HG02981 (cell line): Measurements from ENCODE around the gene MEGF6.
"Not testable (repeated sequence)": the region's sequence is repeated elsewhere in the genome, so short reads cannot be mapped to it uniquely, and the experiment has no call there.

Source experiments
- ATAC-seq: cut with Tn5 transposase; IDR thresholded peaks from one replicate; pipeline ENCODE4 v1.9.1; 2021; ENCODE audit warnings: mild to moderate bottlenecking, moderate library complexity; ENCODE audit not compliant: unreplicated experiment

The MEGF6 gene

DNA sequence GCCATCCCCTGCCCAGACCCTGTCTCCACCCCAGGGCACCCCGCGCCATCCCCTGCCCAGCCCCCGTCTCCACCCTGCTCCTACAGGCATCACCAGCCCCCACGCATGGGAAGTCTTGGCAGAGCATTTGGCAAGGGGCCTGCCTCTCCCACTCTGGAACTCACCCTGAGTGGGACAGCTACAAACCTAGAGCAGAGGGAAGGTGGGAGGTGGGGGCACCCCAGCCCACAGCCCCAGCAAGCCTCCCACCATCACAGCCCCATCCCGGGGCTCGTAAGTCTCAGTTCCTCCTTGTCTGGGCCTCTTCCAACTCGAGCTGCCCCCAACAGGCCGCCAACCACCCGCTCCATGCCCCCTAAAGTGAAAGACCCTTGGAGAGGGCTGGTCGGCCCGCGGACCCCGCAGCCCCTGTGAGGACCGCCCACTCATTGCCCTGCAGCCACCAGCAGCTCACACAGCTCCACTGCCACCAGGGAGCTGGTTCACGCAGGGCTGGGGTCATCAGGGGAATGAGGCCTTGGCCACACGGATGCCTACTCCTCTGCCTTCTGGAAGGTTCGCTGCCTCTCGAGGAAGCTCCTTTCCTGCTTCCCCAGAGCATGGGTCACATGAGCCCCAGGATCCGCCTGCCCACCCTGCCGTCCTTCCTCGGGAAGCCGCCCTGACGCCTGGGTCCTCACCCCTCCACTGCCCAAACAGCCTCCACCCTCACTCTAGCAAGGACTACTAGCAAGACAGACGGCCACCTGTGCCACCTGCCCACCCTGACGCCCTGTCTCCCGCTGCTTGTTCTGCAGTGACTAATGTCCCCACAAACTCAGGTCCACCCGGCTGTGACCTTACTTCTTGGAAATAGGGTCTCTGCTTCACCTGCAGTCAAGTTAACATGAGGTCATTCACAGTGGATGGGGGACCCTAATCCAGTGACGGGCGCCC is 14.4 kb downstream of the MEGF6 start:
- no peak for ATAC-seq

DNA sequence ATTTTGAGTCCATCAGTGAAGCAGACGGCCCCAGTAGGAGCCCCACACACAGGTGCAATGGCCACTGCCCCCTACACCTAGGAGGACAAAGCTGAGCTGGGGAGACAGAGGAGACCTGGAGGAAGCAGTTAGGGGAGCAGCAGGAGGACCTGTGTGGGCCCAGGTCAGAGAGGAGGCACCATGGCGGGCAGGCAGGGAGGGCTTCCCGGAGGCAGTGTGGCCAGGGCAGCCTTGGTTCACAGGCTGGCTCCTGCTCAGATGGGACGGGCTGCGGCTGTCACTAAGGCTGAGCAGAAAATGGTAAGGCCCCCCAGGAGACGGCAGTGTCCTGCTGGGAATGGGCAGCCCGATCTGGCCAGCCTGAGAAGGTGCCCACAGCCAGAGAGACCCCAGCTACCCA is 15.4 kb downstream of the MEGF6 start:
- no peak for ATAC-seq

DNA sequence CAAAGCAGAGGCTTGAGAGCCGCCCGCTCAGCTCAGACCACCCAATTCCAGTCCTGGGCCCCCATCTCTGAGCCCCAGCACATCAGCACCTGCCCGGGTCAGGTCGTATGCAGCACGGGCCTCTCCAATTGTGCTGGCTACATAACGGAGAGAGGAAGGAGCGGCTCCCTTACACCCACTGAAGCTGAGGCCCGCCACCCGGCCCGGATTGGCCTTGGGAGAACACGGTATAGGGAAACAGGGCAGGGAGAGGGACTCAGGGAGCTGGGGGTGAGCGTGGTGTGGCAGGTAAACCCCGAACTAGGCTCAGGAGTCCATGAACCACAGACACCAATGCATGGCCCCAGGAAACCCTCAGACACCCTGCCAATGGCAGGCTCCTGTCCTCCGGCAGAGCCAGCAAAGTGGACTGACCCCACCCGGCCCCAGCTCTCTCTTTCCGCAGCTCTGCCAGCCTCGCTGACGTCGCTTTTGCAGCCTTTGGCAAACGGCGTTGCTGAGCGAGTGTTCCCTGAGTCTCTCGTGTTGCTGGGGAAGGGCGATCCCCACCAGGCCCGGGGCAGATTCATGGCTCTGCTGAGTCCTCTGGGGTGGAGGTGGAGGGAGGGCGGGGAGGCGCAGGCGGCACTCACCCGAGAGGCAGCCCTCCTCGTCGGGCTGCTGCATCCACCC is 16.5 kb downstream of the MEGF6 start:
- ATAC-seq, result no peak

DNA sequence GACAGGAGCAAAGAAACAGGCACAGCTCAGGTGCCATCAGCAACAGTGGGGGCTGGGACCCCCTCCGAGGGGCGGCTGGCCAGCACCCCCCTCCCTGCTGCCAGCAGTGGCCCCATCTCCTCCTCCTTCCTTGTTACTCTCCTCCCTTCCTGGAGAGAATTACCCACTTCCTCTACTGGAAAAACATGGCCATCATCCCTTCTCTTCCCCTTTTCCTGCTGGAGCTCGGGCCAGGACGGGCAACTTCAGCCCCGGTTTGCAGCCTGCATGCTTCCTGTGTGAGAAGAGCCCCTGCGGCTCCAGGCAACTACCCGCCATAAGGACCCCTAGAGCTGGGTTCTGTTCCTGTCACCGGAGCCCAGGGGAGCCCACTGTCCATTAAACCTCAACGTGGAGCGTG is 17.6 kb downstream of the MEGF6 start:
- no peak for ATAC-seq

DNA sequence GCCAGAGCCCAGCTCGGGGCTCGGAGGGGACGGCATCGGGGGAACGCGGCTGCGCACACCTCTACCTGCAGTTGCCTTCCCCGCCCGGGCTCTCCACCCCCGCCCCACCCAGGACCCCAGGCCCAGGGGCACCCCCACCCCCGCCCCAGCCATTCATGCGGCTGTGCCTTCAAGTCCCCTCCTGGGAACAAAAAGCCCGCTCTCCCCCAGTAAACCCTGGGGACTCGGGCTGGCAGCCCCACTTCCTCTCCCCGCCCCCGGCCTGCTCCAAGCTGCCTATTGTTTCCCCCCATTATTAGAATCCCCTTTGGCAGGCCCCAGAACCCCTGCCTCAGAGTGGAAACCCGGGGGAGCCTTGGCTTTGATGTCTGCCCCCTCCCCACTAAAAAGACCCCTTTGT is 18.0 kb downstream of the MEGF6 start:
- no peak for ATAC-seq

DNA sequence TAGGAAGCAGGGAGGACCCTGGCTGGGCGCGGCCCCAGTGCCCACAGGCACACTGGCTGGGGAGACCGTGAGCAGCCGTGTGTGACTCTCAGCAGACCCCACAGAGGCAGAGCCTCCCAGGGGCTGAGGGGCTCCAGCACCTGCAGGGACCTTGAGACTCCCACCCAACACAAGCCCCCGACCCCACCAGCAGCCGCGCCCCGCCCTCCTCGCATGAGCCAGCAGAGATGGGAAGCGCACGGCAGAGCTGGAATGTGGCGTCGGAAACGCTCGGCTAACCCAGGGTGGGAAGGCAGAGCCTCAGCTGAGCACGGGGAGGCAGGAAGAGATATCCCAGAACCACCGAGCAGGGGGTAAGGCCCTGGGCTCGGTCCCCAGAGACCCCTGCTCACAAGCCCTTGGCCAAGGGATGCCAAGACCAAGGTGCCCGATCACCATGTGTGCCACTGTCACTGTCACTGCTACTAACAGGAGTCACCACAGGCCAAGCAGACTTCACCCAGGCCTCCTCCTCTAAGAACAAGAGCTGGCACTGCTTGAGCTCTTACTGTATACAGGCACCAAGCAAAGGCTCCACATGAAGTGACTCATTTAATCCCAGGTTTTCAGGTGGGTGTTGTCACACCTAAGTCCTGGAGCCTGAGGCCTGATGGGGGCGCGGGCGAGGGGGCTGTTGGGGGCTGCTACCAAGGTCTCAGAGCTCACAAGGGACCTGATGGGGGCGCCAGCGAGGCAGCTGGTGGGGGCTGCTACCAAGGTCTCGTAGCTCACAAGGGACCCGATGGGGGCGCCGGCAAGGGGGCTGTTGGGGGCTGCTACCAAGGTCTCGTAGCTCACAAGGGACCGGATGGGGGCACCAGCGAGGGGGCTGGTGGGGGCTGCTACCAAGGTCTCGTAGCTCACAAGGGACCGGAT is 20.1 kb downstream of the MEGF6 start:
- no peak for ATAC-seq

DNA sequence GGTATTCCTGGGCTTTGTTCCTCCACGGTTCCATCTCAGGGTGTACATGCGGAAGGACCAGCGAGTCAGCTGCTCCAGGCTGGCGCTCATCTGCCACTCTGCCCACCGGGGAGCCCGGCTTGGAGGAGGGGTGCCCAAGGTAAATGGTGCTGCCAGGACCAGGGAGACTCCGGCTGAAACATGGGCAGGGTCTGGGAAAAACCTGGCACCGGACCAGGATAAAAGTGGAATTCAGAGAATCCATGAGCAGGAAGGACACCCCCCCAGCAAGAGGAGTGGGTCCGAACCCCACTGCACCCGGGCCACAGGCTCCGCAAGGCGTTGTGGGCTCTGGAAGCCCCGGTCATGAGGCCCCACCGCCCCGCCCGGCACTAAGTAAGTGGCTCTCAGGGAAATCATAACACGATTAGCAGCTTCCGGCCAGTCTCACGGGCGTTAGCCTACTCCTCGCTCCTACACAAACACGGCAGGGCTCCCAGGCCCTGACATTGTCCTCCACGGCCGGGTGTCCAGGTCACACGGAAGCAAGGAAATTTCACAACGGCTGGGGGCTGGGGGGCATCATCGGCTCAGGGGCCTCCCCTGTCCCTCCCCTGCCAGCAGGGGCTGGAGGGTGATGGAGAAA is 21.1 kb downstream of the MEGF6 start:
- ATAC-seq, result no peak

DNA sequence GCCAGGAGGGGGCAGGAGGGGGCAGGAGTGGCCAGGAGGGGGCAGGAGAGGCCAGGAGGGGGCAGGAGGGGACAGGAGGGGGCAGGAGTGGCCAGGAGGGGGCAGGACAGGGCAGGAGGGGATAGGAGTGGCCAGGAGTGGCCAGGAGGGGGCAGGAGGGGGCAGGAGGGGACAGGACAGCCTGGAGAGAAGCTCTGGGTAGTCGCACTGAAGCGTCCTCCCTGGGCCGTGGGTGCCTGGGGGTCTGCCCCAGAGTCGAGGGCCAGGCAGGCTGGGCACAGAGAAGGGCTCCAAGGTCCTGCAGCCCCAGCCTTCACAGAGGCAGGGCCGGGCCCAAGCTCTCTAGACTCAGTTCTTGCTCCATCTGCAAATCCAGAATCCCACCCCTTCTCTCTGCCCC is 22.9 kb downstream of the MEGF6 start:
- ATAC-seq, result no peak

DNA sequence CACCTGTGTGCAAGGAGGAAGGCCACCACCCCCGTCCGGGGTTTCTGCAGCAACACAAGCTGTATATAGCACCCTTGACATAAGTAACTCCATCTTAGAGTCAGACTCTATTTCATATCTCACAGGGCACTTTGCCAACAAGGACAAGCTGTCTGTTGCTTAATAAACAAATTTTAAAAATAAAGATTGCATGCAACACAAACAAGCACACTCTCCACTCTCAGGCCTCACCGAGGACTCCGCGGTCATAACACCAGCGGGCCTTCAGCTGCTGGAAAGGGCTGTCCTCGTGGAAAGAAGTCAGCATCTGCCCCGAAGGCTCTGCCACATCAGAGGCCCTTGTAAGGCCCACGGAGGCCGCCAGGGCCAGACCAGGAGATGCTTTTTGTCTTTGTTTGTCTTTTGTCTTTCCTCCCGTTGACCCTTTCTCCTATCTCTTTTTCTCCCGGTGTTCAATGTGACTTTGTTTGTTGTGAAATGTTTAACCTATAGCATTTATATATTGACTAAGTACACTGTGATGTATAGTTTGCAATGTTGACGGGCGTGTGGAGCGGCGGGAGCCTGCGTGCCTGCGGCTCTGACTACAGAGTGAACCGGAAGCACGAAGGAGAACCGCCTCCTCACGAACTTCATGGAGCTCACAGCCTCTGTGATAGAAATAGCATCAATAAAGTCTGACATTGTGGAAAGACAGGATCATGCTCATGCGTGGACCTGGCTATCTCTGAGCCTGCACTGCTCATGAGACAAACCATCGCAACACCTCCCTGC is 24.1 kb downstream of the MEGF6 start:
- ATAC-seq, result no peak

DNA sequence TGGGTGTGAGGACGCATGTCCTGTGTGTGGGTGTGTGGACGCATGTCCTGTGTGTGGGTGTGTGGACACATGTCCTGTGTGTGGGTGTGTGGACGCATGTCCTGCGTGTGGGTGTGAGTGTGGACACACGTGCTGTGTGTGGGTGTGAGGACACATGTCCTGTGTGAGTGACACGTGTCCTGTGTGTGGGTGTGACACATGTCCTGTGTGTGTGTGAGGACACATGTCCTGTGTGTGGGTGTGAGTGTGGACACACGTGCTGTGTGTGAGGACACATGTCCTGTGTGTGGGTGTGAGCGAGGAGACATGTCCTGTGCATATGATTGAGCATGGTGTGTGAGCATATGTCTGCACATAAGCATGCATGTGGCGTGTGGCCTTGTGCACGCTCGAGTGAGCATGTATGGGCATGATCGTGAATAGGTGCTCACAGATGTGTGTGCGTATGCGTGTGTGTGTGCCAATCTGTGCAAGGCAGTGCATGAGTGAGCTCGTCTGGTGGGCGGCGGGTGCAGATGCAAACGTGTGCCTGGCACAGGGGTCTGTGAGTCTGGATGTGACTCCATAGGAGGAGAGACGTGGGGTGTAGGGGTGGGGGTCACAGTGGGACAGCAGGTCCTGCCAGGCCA is 25.3 kb downstream of the MEGF6 start:
- ATAC-seq, result no peak

DNA sequence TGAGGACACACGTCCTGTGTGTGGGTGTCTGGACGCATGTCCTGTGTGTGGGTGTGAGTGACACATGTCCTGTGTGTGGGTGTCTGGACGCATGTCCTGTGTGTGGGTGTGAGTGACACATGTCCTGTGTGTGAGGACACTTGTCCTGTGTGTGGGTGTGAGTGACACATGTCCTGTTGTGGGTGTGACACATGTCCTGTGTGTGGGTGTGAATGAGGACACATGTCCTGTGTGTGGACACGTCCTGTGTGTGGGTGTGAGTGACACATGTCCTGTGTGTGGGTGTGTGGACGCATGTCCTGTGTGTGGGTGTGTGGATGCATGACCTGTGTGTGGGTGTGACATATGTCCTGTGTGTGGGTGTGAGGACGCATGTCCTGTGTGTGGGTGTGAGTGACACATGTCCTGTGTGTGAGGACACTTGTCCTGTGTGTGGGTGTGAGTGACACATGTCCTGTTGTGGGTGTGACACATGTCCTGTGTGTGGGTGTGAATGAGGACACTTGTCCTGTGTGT is 25.9 kb downstream of the MEGF6 start:
- ATAC-seq, result not testable (repeated sequence)

DNA sequence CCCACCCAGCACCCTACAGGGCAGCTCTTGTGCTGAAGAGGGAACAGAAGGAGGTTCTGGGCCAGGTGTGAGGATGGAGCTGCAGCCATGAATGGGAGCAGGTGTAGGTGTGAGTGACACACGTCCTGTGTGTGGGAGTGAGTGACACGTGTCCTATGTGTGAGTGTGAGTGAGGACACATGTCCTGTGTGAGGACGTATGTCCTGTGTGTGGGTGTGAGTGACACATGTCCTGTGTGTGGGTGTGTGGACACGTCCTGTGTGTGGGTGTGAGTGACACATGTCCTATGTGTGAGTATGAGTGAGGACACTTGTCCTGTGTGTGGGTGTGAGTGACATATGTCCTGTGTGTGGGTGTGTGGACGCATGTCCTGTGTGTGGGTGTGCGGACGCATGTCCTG is 26.4 kb downstream of the MEGF6 start:
- no peak for ATAC-seq

DNA sequence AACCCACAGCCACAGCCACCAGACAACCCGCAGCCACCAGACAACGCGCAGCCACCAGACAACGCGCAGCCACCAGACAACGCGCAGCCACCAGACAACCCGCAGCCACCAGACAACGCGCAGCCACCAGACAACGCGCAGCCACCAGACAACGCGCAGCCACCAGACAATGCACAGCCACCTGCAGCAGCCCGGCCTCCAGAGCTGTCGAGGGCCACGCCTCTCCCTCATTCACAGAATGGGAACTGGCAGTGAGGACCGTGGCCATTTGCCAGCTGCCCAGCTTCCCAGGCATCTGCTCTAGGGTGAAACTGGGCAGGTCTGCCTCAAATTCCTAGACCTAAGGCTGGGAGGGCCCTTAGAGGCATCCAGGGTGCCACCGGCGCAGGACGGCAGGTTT is 27.6 kb downstream of the MEGF6 start:
- not testable (repeated sequence) for ATAC-seq

DNA sequence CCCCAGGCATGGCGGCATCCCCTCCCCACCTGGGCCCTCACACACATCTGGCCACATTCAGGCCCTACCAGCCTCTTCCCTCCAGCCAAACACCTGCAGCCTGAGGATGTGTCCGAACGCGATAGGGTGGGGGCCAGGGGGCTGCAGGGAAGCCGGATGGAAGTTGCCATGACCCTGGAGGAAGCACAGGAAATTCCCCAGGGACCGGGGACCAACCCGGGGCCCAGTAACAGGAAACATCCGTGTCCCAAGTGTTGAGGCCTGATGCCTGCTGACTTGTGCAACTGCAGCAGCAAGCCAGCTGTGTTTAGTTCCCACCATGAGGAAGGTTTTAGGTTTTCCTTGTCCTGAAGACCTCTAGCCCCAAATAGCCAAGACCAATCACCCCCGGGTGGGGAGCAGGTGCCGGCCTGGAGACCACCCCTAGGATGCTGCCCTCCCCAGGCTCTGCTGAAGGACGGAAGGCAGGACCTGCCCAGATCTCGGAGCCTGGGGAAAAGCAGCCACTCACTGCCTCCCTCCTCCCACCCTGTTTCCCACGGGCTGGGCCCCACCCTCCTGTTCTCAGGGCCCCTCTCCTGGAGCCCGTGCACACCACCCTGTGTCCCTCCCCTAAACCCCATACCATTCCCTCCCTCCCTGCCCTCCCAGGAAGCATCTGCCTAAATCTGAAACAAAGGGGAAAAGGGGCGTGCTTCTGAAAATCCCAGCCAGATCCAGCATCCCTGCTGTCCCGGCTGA is 29.8 kb downstream of the MEGF6 start:
- no peak for ATAC-seq

DNA sequence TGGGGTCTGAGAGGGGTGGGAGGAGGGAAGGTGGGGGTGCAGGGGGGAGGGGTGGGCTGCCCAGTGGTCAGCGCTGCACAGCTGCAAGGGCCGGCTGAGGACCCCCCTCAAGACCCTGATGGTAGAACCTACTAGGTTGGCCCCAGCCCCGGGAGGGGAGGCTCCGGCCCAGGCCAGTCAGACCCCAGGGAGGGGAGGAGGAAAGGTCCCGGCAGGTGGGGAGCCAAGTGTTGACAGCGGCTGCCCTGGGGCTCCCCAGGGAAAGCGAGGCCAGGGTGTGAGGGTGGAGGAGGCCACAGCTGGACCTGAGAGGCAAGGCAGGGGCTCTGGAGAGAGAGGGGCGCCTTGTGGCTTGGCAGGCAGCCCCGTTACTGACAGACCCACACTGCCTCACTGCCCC is 31.1 kb downstream of the MEGF6 start:
- ATAC-seq, result no peak

DNA sequence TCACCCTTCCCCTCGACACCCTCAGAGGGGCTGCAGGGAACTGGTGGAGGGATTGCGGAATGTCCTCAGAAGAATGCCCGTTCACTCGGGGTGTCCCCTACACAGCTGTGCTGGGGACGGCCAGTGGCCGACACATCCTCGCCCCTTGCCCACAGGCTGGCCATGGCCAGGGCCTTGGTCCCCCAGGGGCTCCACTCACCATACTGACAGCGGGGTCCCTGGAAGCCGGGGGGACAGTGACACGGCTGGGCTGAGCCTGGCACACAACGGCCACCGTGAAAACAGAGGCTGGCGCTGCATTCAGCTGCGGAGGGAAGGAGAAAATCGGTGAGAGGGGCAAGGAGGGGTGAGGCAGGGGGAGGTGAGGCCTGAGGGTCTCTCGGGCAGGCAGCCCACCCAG is 31.7 kb downstream of the MEGF6 start:
- ATAC-seq, result no peak

DNA sequence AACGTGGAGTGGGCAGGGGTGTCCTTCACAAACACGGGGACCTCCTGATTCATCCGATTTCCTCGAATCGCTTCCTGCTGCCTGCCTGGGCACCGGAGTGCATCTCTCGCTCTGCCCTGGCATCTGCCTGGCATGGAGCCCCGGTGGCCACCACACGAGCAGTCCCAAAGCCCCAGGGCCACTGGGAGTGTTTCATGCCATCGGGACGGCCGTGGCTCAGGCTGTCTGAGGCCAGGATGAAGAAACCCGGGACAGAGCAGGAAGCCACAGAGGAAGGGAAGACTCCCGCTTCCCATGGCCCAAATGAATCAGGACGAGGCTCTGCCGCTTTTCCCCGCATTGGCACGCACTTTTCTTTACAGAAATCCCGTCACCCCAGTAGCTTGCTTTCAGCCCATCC is 32.4 kb downstream of the MEGF6 start:
- ATAC-seq, result no peak

DNA sequence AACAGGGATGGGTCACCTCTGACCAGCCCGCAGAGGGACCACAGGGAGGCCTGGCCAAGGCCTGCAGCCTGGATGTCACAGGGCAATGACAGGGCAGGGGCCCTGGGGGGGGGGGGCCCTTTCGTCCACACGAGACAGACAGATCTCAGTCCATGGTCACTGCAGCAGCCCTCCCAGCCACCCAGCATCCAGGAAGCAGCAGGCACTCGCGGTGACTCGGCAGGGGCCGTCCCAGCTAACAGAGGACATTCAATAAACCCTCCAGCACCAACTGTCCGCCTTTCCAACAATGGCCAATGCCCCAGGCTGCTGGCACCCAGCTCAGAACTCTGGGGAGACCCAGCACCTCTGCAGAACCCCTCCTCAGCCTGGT is 32.9 kb downstream of the MEGF6 start:
- no peak for ATAC-seq
